HG03432 (cell line): ENCODE measurements around the gene NINL.
A peak's percentile ranks its signal among the peaks of the same experiment; 100 is the strongest.

Experiments
- ATAC-seq: cut with Tn5 transposase; IDR thresholded peaks from one replicate; pipeline ENCODE4 v1.9.1; 2021; ENCODE audit warnings: mild to moderate bottlenecking, moderate library complexity; ENCODE audit not compliant: unreplicated experiment

Gene NINL

GRCh38 chr20:25468126-25469075, 116.9 kb downstream of the NINL start:
- no peak for ATAC-seq

GRCh38 chr20:25467441-25467840, 117.9 kb downstream of the NINL start:
- ATAC-seq: no peak

- ATAC-seq: no peak
Observed at GRCh38 chr20:25466846-25467245, 118.5 kb downstream of the NINL start.

DNA sequence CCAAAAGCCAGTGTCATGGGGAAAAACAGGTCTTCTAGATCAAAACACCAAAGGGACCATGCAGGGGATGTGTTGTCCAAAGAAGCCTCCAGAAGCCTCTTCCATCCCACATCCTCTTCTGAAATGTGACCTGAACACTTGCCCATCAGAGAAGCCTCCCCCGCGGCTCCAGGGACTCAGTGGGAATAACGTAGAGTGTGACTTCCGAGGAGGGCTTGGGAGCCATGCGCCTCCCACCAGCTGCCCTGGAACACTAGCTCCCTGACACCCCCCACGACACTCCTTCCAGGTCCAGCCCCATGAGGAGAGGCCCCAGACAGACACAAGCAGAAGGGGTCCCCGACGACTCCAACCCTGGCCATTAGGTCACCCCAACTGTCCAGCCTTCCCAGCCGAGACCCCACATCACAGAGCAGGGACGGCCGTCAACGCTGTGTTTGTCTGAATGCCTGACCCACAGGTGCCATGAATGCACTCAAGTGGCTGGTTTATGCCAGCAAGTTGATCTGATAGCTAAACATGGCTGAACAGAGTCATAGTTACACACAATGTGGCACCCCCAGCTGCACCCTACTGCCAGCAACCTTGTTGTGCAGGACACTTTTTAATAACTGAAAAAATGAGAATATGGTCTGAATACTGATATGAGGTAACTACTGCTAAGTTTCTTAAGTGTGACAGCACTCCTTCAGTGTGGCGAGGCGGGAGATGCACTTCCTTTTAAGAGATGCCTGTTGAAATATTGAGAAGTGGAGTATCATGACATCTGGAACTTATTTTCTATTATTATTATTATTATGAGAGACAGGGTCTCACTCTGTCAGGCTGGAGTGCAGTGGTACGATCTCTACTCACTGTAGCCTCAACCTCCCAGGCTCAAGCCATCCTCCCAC, 119.8 kb downstream of the NINL start:
- no peak for ATAC-seq

- ATAC-seq: no peak
Observed at GRCh38 chr20:25464501-25465242, 120.7 kb downstream of the NINL start.

DNA sequence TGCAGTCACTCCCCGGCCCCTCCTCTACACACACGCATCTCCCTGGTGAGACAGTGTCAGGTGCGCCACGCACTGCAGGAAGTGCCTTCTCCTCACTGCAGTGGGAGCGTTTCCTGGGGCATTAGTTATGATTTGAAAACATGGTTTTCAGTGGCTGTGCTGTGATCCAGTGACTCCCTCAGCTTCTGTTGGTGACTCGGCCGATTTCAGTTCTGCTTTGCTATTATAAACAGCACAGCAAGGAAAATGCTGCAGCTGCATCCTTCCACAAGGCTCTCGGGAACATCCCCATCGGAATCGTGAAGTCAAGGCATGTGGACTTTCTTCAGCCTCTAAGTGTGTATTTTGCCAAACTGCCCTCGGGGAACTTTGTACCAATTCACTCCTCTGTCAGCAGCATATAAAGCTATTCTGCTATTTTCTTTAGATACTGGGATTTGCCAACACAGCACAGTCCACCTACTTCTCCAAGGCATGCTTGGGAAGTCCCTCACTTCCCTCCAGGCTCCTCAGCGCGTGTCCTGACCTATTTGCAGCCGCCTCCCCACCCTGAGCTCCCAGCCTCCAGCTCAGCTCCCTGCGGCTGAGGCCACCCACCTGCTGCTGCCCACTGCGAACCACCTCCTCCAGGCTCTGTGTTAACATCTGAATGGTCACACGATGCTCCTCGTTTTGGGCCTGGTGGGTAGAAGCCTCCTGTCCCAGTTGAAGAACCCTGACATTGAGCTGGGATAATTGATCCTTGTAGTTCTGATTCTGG, 123.4 kb downstream of the NINL start:
- ATAC-seq: peak; percentile 47

- ATAC-seq: no peak
Observed at GRCh38 chr20:25461281-25461650, 124.1 kb downstream of the NINL start.

GRCh38 chr20:25460566-25461280, 124.6 kb downstream of the NINL start:
- no peak for ATAC-seq

DNA sequence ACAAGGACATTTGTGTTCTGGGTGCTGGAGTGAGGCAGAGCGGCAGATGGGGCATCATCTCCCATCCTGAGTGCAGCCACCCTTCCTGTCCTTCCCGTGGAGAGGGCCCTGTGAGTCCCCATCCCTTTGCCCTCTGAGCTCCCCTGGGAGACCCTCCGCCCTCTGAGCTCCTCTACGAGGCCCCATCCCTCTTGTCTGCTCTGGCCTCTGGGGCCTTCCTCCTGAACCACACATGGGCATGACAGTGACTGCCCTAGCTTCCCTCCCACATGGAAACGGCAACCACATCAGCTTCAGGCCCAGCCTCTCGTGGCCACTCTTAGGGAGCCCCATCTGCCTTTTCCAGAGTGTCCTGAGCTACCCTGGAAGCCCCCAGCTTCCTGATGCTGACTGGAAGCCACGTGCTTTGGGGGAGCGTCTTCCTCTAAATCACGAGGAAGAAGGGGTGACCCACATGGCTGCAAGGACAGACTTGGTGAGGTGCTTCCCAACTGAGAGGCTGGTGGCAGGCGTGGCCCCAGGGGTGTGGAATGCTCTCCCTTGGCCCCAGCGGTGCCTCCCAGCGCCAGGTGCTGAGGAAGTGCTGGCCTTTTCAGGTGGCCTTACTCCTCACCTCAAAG, 125.3 kb downstream of the NINL start:
- ATAC-seq: no peak

DNA sequence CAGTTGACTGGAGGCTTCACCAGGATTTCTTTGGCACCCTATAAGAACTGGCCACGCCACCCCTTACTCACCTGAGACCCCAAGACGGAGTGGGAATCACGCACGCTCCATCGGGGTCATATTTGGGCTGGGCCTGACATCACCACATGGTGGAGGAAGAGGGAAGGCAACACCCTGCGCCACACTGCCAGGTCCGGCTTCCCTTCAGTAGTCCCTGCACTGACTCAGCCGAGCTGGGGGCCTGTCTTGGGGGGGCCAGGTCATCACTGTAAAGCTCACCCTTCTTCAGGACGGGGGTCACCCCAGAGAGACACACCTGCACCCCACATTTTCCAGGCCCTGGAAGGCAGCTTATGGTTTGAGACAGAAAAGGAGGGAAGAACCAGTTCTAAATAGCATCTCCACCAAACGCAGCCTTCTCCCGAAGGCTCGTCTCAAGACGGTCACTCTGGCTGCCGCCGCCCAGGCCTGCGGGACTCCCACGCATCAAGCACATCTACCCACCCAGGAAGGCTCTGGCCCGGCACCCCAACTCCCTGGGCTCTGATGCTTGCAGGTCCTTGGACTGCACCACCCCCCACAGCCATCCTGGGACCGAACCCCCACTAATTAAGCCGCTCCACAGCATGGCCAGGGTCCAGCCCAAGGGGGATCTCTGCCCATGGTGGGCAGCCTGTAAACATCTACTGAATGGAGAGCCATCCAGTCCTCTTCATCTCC, 126.1 kb downstream of the NINL start:
- no peak for ATAC-seq

DNA sequence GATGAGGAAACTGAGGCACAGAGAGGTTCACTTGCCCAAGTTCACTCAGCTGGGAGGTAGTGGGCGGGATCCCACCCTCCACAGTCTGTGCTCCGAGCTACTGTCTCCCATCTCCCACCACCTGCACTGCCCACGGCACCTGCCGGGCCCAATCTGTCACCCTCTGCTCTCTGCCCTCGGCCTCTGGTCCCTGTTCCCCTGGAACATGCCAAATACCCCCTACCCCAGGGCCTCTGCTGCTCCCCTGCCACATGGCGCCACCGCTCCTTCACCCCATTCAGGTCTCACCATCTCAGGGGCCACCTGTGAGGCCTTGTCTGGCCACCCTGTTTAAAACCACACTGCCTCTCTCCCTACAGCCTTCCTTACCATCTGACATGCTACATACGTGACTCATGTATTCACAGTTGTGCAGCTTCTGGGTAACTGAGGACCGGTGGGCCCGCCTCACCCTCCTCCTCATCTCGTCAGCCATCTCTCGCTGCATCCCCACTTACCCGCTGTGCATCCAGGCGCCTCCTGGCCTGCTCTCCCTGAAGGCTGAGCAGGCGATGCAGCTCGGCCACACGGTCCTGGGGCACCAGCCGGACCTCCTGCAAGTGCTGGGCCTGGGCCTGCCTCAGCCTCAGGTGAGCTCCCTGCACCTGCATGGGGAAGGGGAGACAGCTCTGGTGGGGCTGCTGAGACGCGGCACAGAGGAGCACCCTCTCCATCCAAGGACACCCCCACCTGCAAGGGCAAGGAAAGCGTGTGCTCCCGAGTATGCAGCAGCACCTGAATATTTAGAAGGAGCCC, 127.2 kb downstream of the NINL start:
- no peak for ATAC-seq

GRCh38 chr20:25454153-25454900, 131.0 kb downstream of the NINL start:
- no peak for ATAC-seq

DNA sequence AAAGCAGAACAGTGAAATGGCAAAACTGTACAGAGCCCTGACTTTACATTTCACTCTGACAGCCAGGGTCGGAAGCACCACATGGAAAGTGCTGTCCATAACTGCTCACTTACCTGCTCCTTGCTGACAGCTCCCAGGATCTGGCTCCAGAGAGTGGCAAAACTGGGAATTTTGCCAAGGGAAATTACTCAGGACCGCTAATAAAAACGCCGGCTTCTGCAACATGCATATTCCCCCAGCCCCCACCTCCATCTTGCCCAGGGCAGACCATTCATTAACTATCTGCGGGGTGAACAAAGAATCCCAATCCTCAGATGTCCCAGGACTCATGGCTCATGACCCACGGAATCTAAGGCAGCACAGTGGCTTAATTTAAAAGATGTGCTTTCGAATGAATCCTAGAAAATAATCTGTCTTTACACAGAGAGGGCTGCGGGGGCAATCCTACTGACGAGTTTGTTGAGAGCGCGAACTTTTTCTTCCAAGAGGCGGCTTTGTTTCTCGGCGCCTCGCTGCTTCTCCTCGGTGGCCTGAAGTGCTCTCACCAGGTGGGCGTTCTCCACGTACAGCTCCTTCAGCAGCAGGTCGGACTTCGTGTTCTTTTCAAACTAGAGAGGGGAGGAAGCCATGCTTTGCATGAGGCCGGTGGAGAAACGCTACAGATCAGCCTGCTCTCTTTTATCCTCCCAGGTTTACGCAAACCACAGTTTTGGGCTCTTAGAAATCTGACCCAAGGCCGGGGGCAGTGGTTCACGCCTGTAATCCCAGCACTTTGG, 132.1 kb downstream of the NINL start:
- no peak for ATAC-seq

DNA sequence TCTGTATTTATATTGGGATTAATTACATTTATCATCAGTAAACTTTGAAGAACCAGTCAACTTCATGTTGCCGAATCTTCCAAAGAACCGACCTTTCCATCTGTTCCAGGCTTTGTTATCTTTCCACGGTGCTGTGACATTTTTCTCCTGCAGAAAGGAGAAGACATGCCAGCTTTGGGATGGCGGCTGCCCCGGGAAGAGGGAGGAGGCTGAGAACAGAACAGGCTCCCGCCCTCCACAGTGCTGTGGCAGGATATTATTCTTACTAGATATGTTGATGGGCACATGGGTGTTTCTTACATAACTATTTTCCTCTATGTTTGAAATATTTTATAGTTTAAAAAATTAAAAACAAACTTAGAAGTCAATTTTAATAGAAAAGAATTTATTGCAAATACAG, 133.0 kb downstream of the NINL start:
- ATAC-seq: no peak

DNA sequence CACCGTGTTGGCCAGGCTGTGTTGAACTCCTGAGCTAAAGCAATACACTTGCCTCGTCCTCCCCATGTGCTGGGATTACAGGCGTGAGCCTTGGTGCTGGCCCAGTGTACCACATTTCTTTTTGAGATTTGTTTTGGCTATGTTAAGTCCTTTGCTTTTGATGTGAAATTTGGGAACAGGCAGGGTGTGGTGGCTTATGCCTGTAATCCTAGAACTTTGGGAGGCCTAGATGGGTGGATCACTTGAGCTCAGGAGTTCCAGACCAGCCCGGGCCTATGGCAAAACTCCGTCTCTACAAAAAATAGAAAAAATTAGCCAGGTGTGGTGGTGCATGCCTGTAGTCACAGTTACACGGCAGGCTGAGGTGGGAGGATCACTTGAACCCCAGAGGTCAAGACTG, 137.7 kb downstream of the NINL start:
- ATAC-seq: no peak

GRCh38 chr20:25444556-25444955, 140.8 kb downstream of the NINL start:
- no peak for ATAC-seq
